ENCODE measurements around the gene SLFNL1. TPM values are rescaled to one million over a fixed set of nuclear protein-coding genes. Genes with fewer than 3 reads are reported as not detected.

SLFNL1 gene
- total and polyA plus RNA-seq, 2 donors (not counting 1 experiment from before 2014, with no cell fraction given) = 0.18 to 1.2 TPM

DNA sequence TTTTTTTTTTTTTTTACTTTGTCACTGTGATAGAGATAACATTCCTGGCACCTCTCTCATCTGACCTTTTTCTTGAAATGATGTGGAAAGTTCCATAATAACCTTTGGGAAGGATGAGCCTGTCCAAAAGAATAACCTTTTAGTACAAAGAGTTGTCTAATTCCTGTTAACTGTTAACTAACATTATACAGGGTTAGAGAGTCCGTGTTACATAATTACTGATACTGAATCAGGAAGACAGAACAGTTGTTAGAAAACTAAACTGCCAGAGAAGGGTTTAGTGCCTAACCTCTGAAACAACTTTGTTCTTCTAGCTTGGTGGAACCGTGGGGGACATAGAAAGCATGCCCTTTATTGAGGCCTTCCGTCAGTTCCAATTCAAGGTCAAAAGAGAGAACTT lies 33.2 kb downstream of the SLFNL1 start:
- Histone ChIP-seq H3K36me3 (replicated peaks in 1 of 2; ENCODE audit: control extremely low read depth in 1 of 2, control insufficient read depth in 1 of 2, extremely low read depth in 1 of 2, insufficient read depth in 2 of 2, low read length in 1 of 2) (peaks cover 3 to 84% of the 10 kb centered on the region in 2 experiments), H4K20me1 (ENCODE audit: control insufficient read depth, insufficient read depth, low read length, poor library complexity, severe bottlenecking) (no peaks in the 10 kb centered on the region), H3K9ac (ENCODE audit: low read length) (no peak overlapping the region), H3K4me1 (ENCODE audit: control insufficient read depth in 2 of 2, insufficient read depth in 2 of 2, low read length in 2 of 2) (no peaks in the 10 kb centered on the region), H3K9me3 (ENCODE audit: control extremely low read depth in 1 of 3, control insufficient read depth in 2 of 3, insufficient read depth in 1 of 3, low read length in 2 of 3) (no peaks in the 10 kb centered on the region), H3K4me2 (replicated peaks; ENCODE audit: low read depth, low read length, poor library complexity, severe bottlenecking) (no peak overlapping the region), H3K27ac (ENCODE audit: low read length in 2 of 2) (no peak overlapping the region), H2AFZ (ENCODE audit: insufficient read depth, low read depth, low read length, poor library complexity, severe bottlenecking) (no peak overlapping the region), H3K27me3 (replicated peaks in 1 of 4; ENCODE audit: control extremely low read depth in 1 of 4, control insufficient read depth in 3 of 4, insufficient read depth in 4 of 4, low read length in 3 of 4) (no peaks in the 10 kb centered on the region), H3K79me2 (ENCODE audit: control insufficient read depth, insufficient read depth, low read length) (peaks cover 20% of the 10 kb centered on the region), H3K4me3 (ENCODE audit: control extremely low read depth in 1 of 5, extremely low read depth in 1 of 5, insufficient read depth in 1 of 5, low read depth in 2 of 5, low read length in 4 of 5) (no peak overlapping the region)
- DNase-seq (no peak), ATAC-seq (ENCODE audit: low read depth) (no peak)
- Mint-ChIP-seq H3K27me3 (no peaks in the 10 kb centered on the region), H3K9me3 (ENCODE audit: insufficient read depth) (no peaks in the 10 kb centered on the region), H3K4me1 (no peaks in the 10 kb centered on the region), H3K27ac (no peak overlapping the region), H3K4me3 (no peak overlapping the region)
- WGBS (ENCODE audit: insufficient coverage) = 100% methylated on average over 2 of the region's 3 CpGs
- TF ChIP-seq EZH2 (IDR thresholded peaks at IDR 0.05; ENCODE audit: borderline replicate concordance, insufficient read depth, low read depth, low read length, poor library complexity, severe bottlenecking) = no peak
- TF ChIP-seq, protein P1, sequence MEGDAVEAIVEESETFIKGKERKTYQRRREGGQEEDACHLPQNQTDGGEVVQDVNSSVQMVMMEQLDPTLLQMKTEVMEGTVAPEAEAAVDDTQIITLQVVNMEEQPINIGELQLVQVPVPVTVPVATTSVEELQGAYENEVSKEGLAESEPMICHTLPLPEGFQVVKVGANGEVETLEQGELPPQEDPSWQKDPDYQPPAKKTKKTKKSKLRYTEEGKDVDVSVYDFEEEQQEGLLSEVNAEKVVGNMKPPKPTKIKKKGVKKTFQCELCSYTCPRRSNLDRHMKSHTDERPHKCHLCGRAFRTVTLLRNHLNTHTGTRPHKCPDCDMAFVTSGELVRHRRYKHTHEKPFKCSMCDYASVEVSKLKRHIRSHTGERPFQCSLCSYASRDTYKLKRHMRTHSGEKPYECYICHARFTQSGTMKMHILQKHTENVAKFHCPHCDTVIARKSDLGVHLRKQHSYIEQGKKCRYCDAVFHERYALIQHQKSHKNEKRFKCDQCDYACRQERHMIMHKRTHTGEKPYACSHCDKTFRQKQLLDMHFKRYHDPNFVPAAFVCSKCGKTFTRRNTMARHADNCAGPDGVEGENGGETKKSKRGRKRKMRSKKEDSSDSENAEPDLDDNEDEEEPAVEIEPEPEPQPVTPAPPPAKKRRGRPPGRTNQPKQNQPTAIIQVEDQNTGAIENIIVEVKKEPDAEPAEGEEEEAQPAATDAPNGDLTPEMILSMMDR (IDR thresholded peaks at IDR 0.05) = no peak
- POLR2A ChIA-PET = no interaction called here
- CTCF ChIA-PET = no interaction called here
- intact Hi-C loops (cut with micrococcal nuclease) = no loop called here

DNA sequence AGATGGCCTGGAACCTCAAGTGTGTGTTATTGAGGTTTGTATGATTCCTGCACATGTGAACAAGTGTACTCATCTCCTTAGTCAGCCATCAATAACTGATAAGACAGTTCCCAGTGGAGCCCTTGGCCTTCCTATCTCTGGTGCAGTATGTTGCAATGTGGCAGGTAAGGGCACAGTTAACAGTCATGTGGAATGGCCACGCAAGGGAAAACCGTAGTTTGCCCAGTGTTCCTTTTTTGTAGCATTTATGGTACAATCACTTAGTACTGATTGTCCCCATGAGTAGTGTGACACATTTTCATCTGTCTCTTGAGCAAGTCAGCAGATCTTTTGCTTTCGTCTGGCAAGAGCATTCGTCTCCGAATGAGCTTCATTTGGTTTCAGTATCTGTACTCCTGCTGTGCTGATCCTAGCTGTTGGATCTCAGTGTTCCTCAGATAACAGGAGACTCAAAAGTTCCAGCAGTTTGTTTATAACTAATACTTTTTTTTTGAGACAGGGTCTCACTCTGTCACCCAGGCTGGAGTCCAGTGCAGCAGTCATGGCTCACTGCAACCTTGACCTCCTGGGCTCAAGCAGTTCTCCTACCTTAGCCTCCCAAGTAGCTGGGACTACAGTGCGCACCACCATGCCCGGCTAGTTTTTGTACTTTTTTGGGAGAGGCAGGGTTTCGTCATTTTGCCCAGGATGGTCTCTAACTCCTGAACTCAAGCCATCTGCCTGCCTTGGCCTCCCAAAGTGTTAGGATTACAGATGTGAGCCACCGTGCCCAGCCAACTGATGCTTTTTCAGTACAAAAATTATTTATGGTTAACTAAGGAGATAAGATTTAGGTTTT lies 33.9 kb downstream of the SLFNL1 start:
- ChIA-PET CTCF (no interaction called here), POLR2A (no interaction called here)
- Histone ChIP-seq H4K20me1 (ENCODE audit: control insufficient read depth, insufficient read depth, low read length, poor library complexity, severe bottlenecking) (no peaks in the 10 kb centered on the region), H3K36me3 (replicated peaks in 1 of 2; ENCODE audit: control extremely low read depth in 1 of 2, control insufficient read depth in 1 of 2, extremely low read depth in 1 of 2, insufficient read depth in 2 of 2, low read length in 1 of 2) (peaks cover 3 to 81% of the 10 kb centered on the region in 2 experiments), H3K4me1 (ENCODE audit: control insufficient read depth in 2 of 2, insufficient read depth in 2 of 2, low read length in 2 of 2) (no peaks in the 10 kb centered on the region), H3K4me2 (replicated peaks; ENCODE audit: low read depth, low read length, poor library complexity, severe bottlenecking) (no peak overlapping the region), H3K79me2 (ENCODE audit: control insufficient read depth, insufficient read depth, low read length) (peaks cover 26% of the 10 kb centered on the region), H3K9ac (ENCODE audit: low read length) (no peak overlapping the region), H3K27me3 (replicated peaks in 1 of 4; ENCODE audit: control extremely low read depth in 1 of 4, control insufficient read depth in 3 of 4, insufficient read depth in 4 of 4, low read length in 3 of 4) (no peaks in the 10 kb centered on the region), H3K27ac (ENCODE audit: low read length in 2 of 2) (no peak overlapping the region), H2AFZ (ENCODE audit: insufficient read depth, low read depth, low read length, poor library complexity, severe bottlenecking) (no peak overlapping the region), H3K9me3 (ENCODE audit: control extremely low read depth in 1 of 3, control insufficient read depth in 2 of 3, insufficient read depth in 1 of 3, low read length in 2 of 3) (no peaks in the 10 kb centered on the region), H3K4me3 (ENCODE audit: control extremely low read depth in 1 of 5, extremely low read depth in 1 of 5, insufficient read depth in 1 of 5, low read depth in 2 of 5, low read length in 4 of 5) (no peak overlapping the region)
- no peak for DNase-seq
- no peaks in the 10 kb centered on the region for H3K4me1 Mint-ChIP-seq
- no peak overlapping the region for H3K4me3 Mint-ChIP-seq
- intact Hi-C loops (cut with micrococcal nuclease) = no loop called here
- H3K27ac Mint-ChIP-seq = no peak overlapping the region
- TF ChIP-seq EZH2 (IDR thresholded peaks at IDR 0.05; ENCODE audit: borderline replicate concordance, insufficient read depth, low read depth, low read length, poor library complexity, severe bottlenecking) = no peak
- TF ChIP-seq, protein P1 (IDR thresholded peaks at IDR 0.05) = no peak
- ATAC-seq (ENCODE audit: low read depth) = no peak
- H3K9me3 Mint-ChIP-seq (ENCODE audit: insufficient read depth) = no peaks in the 10 kb centered on the region
- 100% methylated on average over 5 of the region's 9 CpGs for WGBS (ENCODE audit: insufficient coverage)
- no peaks in the 10 kb centered on the region for H3K27me3 Mint-ChIP-seq

All from B cell (primary cell).